Type B pancreatic cell (in vitro differentiated cells): ENCODE results near the gene NCAPD3. TPM values are rescaled to one million over a fixed set of nuclear protein-coding genes. Genes with fewer than 3 reads are reported as not detected.

Experiments
- DNase-seq: peaks from one replicate; pipeline ENCODE4 v3.0.0; 2021; ENCODE audit warnings: mixed read lengths; ENCODE audit not compliant: unreplicated experiment; ENCODE audit errors: extremely low spot score
- H3K27ac Mint-ChIP-seq: 2 replicates; pipeline ENCODE4 v1.8.0; 2021; ENCODE audit warnings: mild to moderate bottlenecking, mixed read lengths
- H3K27me3 Mint-ChIP-seq: 2 replicates; pipeline ENCODE4 v1.8.0; 2021; ENCODE audit warnings: mixed read lengths
- H3K36me3 Mint-ChIP-seq: 2 replicates; pipeline ENCODE4 v1.8.0; 2021; ENCODE audit warnings: mixed read lengths
- H3K4me1 Mint-ChIP-seq: one replicate; pipeline ENCODE4 v1.8.0; 2021; ENCODE audit warnings: mixed read lengths; ENCODE audit not compliant: unreplicated experiment
- H3K4me3 Mint-ChIP-seq: 2 replicates; pipeline ENCODE4 v1.8.0; 2021; ENCODE audit warnings: mild to moderate bottlenecking, mixed read lengths
- H3K9me3 Mint-ChIP-seq: 2 replicates; pipeline ENCODE4 v1.8.0; 2021; ENCODE audit warnings: mixed read lengths
- total RNA-seq: library from RNA; stranded (reverse); gene quantifications from 2 replicates; pipeline ENCODE4 v1.2.1, GENCODE V29; 2021; ENCODE audit warnings: low replicate concordance
- TF ChIP-seq, protein P1 (sequence below): fragments of 200-600 bp; sonication (generic); conservative IDR thresholded peaks from 2 replicates; pipeline ENCODE4 v1.5.0; 2021; ENCODE audit warnings: antibody characterized with exemption, mild to moderate bottlenecking

The NCAPD3 gene
- total RNA-seq, 1 donor from 2014 or later, result 33.9 TPM

DNA sequence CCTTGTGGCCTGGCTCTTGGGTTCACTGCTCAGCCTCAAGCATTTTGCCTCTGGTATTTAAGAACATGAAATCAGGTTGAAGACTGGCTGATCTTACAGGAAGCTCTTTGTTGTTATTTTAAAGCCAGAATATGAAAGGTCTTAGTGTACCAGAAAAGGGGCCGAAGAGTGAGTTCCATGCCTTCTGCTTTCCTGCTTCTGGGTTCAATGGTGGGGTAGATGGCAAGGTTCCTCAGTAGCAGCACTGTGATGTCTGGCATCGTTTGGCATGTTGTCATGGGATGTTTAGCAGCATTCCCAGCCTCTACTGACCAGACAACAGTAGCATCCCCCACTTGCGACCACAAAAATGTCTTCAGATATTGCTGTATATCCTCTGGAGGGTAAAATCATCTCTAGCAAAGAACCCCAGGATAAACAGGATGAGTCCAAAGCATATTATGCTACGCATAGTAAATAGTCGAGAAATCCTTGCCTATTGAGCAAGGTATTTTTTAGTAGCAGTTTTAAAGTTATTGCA is 3.1 kb upstream of the NCAPD3 start:
- peak overlapping the region; percentile 32 for H3K4me3 Mint-ChIP-seq
- H3K4me1 Mint-ChIP-seq, result peaks cover 40% of the 10 kb centered on the region
- H3K27ac Mint-ChIP-seq, result no peak overlapping the region
- no peaks in the 10 kb centered on the region for H3K9me3 Mint-ChIP-seq
- no peak for DNase-seq
- peaks cover 5% of the 10 kb centered on the region for H3K36me3 Mint-ChIP-seq
- H3K27me3 Mint-ChIP-seq, result no peaks in the 10 kb centered on the region
- TF ChIP-seq, protein P1, sequence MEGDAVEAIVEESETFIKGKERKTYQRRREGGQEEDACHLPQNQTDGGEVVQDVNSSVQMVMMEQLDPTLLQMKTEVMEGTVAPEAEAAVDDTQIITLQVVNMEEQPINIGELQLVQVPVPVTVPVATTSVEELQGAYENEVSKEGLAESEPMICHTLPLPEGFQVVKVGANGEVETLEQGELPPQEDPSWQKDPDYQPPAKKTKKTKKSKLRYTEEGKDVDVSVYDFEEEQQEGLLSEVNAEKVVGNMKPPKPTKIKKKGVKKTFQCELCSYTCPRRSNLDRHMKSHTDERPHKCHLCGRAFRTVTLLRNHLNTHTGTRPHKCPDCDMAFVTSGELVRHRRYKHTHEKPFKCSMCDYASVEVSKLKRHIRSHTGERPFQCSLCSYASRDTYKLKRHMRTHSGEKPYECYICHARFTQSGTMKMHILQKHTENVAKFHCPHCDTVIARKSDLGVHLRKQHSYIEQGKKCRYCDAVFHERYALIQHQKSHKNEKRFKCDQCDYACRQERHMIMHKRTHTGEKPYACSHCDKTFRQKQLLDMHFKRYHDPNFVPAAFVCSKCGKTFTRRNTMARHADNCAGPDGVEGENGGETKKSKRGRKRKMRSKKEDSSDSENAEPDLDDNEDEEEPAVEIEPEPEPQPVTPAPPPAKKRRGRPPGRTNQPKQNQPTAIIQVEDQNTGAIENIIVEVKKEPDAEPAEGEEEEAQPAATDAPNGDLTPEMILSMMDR, result no peak

DNA sequence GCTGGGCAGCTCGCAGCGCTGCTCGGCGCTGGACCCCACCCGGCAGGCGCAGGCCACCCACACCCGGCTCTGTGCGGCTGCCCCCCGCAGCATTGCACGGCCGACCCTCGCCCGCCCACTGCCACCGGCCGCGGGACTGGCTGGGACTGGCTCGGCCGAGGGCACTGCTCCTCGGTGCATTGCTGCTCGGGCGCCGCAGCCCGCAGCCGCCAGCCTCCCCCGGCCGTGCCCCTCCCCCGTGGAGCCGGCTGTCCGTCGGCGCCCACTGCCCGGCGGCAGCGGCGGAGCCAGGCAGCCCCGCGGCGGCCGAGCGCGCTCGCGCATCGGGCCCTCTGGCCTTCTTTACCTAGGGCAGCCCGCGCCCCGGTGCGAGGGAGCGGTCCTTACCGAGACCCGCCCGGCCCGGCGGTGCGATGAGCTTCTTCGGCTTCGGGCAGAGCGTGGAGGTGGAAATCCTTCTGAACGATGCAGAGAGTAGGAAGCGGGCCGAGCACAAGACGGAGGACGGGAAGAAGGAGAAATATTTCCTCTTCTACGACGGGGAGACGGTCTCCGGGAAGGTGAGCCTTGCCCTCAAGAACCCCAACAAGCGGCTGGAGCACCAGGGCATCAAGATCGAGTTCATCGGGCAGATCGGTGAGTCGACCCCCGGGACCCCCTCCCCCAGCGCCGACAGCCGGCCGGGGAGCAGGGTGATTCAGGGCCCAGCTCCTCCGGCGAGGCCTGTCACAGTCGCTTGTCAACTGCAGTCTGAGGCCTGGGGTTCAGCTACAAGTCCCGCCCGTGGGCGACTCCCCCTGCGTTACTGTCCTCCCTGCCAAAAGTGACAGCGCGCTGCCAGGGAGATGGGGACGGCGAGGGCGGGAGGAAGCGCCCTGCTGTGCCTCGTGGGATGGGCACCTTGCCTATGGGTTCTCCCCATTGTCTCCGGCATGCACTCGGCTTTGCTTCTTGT is 1.2 kb upstream of the NCAPD3 start:
- Mint-ChIP-seq H3K4me3 (peak overlapping the region; percentile 96), H3K27me3 (no peaks in the 10 kb centered on the region), H3K27ac (peak overlapping the region; percentile 67), H3K36me3 (peaks cover 9% of the 10 kb centered on the region), H3K9me3 (no peaks in the 10 kb centered on the region), H3K4me1 (peaks cover 37% of the 10 kb centered on the region)
- DNase-seq, result no peak
- TF ChIP-seq, protein P1, result no peak

DNA sequence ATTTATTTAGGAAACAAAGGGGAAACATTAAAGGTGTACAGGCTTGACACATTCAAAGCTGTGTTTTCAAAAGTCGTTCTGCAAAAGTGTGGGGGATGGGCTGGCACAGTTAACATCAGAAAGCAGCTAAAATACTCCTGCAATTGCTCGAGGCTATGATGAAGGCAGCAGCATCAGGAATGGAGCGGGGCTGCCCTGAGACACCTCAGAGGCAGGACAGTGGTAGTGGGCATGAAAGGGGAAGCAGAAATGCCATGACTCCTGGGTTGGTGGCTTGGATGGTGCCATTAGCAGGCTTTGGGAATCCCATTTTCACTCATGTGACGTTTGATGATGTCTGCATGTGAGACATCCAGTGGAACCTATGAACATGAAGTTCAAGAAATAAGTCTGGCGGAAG is 646 bp downstream of the NCAPD3 start:
- peak overlapping the region; percentile 59 for H3K27ac Mint-ChIP-seq
- peak overlapping the region; percentile 90 for H3K4me3 Mint-ChIP-seq
- H3K4me1 Mint-ChIP-seq, result peaks cover 27% of the 10 kb centered on the region
- H3K36me3 Mint-ChIP-seq, result peaks cover 16% of the 10 kb centered on the region
- no peak for DNase-seq
- TF ChIP-seq, protein P1, result no peak
- H3K9me3 Mint-ChIP-seq, result no peaks in the 10 kb centered on the region
- no peaks in the 10 kb centered on the region for H3K27me3 Mint-ChIP-seq

DNA sequence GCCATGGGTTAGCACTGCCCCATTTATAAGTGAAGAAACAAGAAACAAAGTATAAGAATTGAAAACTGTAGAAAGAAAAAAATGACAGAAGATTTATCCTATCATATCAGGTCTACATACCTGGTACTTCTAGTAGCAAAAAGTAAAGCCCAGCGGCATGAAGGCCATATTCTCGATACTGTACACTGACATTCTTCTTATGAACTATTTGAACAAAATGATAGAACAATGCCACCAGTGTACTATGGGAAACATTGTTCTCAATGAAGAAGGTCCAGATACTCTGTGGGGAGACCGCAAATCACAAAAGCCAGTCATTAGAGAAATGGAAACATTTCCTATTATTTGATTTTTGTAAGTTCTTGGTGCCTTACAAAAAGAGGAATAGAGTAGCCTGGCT is 7.0 kb downstream of the NCAPD3 start:
- no peak overlapping the region for H3K4me3 Mint-ChIP-seq
- DNase-seq, result no peak
- H3K9me3 Mint-ChIP-seq, result no peaks in the 10 kb centered on the region
- TF ChIP-seq, protein P1, result no peak
- H3K4me1 Mint-ChIP-seq, result peaks cover under 1% of the 10 kb centered on the region
- no peaks in the 10 kb centered on the region for H3K27me3 Mint-ChIP-seq
- no peak overlapping the region for H3K27ac Mint-ChIP-seq
- peaks cover 19% of the 10 kb centered on the region for H3K36me3 Mint-ChIP-seq

DNA sequence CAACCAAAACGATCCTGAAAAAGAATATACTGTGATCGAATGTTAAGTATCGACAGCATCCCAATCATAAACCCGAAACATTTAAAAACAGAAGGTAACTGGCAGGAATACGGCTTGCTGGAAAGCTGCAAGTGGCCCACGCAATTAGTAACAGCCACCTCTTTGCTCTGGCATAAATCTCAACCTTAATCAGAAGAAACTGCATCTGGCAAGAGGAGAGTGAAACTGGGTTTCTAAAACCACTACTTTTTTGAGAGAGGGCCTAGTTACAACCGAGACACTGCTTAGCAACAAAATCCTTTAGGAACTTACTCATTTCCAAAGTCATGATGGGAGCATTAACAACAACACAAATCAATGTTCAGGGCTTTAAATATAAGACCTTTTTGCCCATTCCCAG is 7.9 kb downstream of the NCAPD3 start:
- Mint-ChIP-seq H3K4me1 (no peaks in the 10 kb centered on the region), H3K9me3 (no peaks in the 10 kb centered on the region), H3K36me3 (peaks cover 19% of the 10 kb centered on the region), H3K4me3 (no peak overlapping the region), H3K27ac (no peak overlapping the region), H3K27me3 (no peaks in the 10 kb centered on the region)
- DNase-seq, result no peak
- TF ChIP-seq, protein P1, result no peak
